HCT116 (cell line): ENCODE results near the gene PACSIN2.

ENCODE experiments used
- ATF3 ChIP-seq: IDR thresholded peaks from 2 replicates; pipeline ENCODE4 v1.6.1; 2012
- CTCF ChIP-seq, 3 experiments: fragments of 200-600 bp in 1 of 3; sonication (generic) in 1 of 3; IDR thresholded peaks in 2 of 3; conservative IDR thresholded peaks in 1 of 3; 2 replicates each; pipeline ENCODE4 v1.5.1; 2012 to 2017; ENCODE audit warnings: low read depth in 2 of 3, low read length in 2 of 3, antibody characterized with exemption in 1 of 3, borderline replicate concordance in 1 of 3, control low read depth in 1 of 3, mild to moderate bottlenecking in 1 of 3, mixed read lengths in 1 of 3, mixed run types in 1 of 3, moderate library complexity in 1 of 3; ENCODE audit not compliant: insufficient read depth in 1 of 3
- EZH2 ChIP-seq: fragments of 200-600 bp; sonication (generic); IDR thresholded peaks from 2 replicates; pipeline ENCODE4 v1.6.1; 2017; ENCODE audit warnings: antibody characterized with exemption, mixed run types
- FOSL1 ChIP-seq: IDR thresholded peaks from 2 replicates; pipeline ENCODE4 v1.6.1; 2012; ENCODE audit warnings: low read depth
- MAX ChIP-seq: IDR thresholded peaks from 2 replicates; pipeline ENCODE4 v1.6.1; 2012
- POLR2A ChIP-seq: IDR thresholded peaks from 2 replicates; pipeline ENCODE4 v1.7.0; 2011; ENCODE audit warnings: borderline replicate concordance; ENCODE audit not compliant: insufficient read depth, insufficient read length; ENCODE audit errors: extremely low read depth
- POLR2AphosphoS5 ChIP-seq: IDR thresholded peaks from 2 replicates; pipeline ENCODE4 v1.6.1; 2011; ENCODE audit warnings: mild to moderate bottlenecking, low read depth, low read length, moderate library complexity
- REST ChIP-seq: IDR thresholded peaks from 2 replicates; pipeline ENCODE4 v1.6.1; 2012; ENCODE audit warnings: low read depth
- TCF7L2 ChIP-seq: IDR thresholded peaks from 2 replicates; pipeline ENCODE4 v1.7.0; 2011; ENCODE audit warnings: borderline replicate concordance, inconsistent platforms; ENCODE audit not compliant: insufficient read depth, insufficient read length; ENCODE audit errors: extremely low read depth
- YY1 ChIP-seq: IDR thresholded peaks from 2 replicates; pipeline ENCODE4 v1.6.1; 2011; ENCODE audit warnings: low read length, low read depth, moderate library complexity, mild to moderate bottlenecking; ENCODE audit not compliant: insufficient replicate concordance; ENCODE audit errors: extremely low read depth
- ZNF274 ChIP-seq: fragments of 200-500 bp; sonication (Bioruptor generic); IDR thresholded peaks from 2 replicates; pipeline ENCODE4 v1.6.1; 2014; ENCODE audit warnings: mild to moderate bottlenecking, low read depth, low read length, inconsistent platforms

GRCh38 chr22:42866100-42866499 is 148.8 kb downstream of the PACSIN2 start:
- no peak for TF ChIP-seq FOSL1
- no peak for TF ChIP-seq CTCF (IDR thresholded peaks at IDR 0.05 in 2 of 3, conservative IDR thresholded peaks at IDR 0.05 in 1 of 3; ENCODE audit: borderline replicate concordance in 1 of 3, insufficient read depth in 1 of 3, low read depth in 2 of 3, low read length in 2 of 3)
- TF ChIP-seq EZH2: no peak
- no peak for TF ChIP-seq POLR2AphosphoS5
- TF ChIP-seq MAX: no peak
- no peak for TF ChIP-seq REST
- no peak for TF ChIP-seq YY1
- no peak for TF ChIP-seq TCF7L2
- TF ChIP-seq POLR2A: no peak
- TF ChIP-seq ZNF274: no peak
- TF ChIP-seq ATF3: no peak
